ENCODE measurements around the gene KYNU. TPM values are rescaled to one million over a fixed set of nuclear protein-coding genes. Genes with fewer than 3 reads are reported as not detected.
"Not testable (repeated sequence)": the region's sequence is repeated elsewhere in the genome, so short reads cannot be mapped to it uniquely, and the experiment has no call there.

KYNU gene
- total RNA-seq, 1 experiment from 2014 or later = 55.7 TPM

DNA sequence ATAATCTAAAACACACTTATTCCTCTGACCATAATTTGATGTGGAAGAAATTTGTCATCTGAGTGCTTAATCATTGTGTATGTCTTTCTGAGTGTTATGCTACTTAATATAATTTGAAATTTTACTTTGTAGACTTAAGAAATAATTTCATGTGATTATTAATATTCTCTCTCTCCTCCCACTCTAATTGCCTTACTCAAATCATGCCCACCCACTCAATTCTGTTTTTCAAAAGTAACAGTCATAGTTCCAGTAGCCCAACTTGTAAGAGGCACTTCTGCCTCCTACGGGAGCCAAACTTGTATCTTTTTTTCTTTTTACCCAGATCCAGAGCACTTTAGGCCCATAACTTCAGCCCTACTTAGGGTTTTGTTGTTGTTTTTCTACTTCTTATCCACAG is 18.5 kb upstream of the KYNU start:
- intact Hi-C loops (cut with micrococcal nuclease; ENCODE audit: unreplicated experiment) = no loop called here
- Histone ChIP-seq H2AFZ (no peak overlapping the region), H3F3A (ENCODE audit: insufficient read depth, low read depth) (peaks cover 19% of the 10 kb centered on the region), H3K27ac (peak overlapping the region; percentile 87), H3K9me3 (ENCODE audit: insufficient read depth, low read depth) (peaks cover 10% of the 10 kb centered on the region), H3K9me2 (ENCODE audit: insufficient read depth) (no peaks in the 10 kb centered on the region), H3K79me2 (ENCODE audit: low read depth) (no peaks in the 10 kb centered on the region), H3K4me1 (replicated peaks; ENCODE audit: insufficient read depth) (peaks cover 40% of the 10 kb centered on the region), H3K27me3 (ENCODE audit: insufficient read depth, low read depth) (no peaks in the 10 kb centered on the region), H4K20me1 (ENCODE audit: insufficient read depth) (no peaks in the 10 kb centered on the region), H3K36me3 (ENCODE audit: low read depth) (no peaks in the 10 kb centered on the region), H3K4me3 (no peak overlapping the region), H3K4me2 (no peak overlapping the region)
- BruUV-seq (replicated peaks) = no TSS peak
- ChIA-PET POLR2A (ENCODE audit: unreplicated experiment) (interaction anchor here (0.6 kb wide), 1 partner anchor 14 kb away, joined by 3 read pairs; no protein-coding TSS in a partner anchor), CTCF (no interaction called here)
- TF ChIP-seq EZH2 (IDR thresholded peaks at IDR 0.05; ENCODE audit: low read depth) (no peak), CTCF (conservative IDR thresholded peaks at IDR 0.05) (no peak)
- DNase-seq = no peak

DNA sequence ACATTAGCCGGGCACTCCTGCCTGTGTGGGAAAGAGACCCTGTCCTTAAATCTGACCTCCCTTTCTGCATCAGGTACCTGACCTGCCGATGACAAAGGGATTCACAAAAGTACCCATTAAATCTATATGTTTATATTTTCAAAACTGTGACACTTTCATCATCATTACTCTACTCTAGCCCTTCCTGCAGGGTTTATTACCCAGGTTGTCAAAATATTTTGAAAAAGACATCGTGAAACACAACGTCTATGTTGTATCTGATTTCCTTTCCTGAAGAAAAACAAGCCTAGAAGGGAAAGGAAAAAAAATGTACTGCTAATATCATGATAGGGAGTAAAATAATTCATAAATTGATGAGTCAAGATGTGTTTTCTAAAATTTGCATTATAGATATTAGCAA is 15.2 kb upstream of the KYNU start:
- peaks cover 18% of the 10 kb centered on the region for H3F3A ChIP-seq (ENCODE audit: insufficient read depth, low read depth)
- H3K4me3 ChIP-seq = no peak overlapping the region
- ChIA-PET POLR2A (ENCODE audit: unreplicated experiment) (no interaction called here), CTCF (interaction anchor here (0.6 kb wide), 1 partner anchor 101 kb away, joined by 3 read pairs; no protein-coding TSS in a partner anchor)
- intact Hi-C loops (cut with micrococcal nuclease; ENCODE audit: unreplicated experiment) = no loop called here
- H3K4me2 ChIP-seq = no peak overlapping the region
- no peak for TF ChIP-seq EZH2 (IDR thresholded peaks at IDR 0.05; ENCODE audit: low read depth)
- H3K79me2 ChIP-seq (ENCODE audit: low read depth) = no peaks in the 10 kb centered on the region
- H2AFZ ChIP-seq = no peak overlapping the region
- peaks cover 43% of the 10 kb centered on the region for H3K4me1 ChIP-seq (replicated peaks; ENCODE audit: insufficient read depth)
- no TSS peak for BruUV-seq (replicated peaks)
- no peaks in the 10 kb centered on the region; the same call in 1 of the 2 replicates for H3K9me3 ChIP-seq (ENCODE audit: insufficient read depth, low read depth)
- DNase-seq = no peak
- H3K36me3 ChIP-seq (ENCODE audit: low read depth) = no peaks in the 10 kb centered on the region
- no peaks in the 10 kb centered on the region for H4K20me1 ChIP-seq (ENCODE audit: insufficient read depth)
- no peaks in the 10 kb centered on the region for H3K9me2 ChIP-seq (ENCODE audit: insufficient read depth)
- no peaks in the 10 kb centered on the region for H3K27me3 ChIP-seq (ENCODE audit: insufficient read depth, low read depth)
- no peak overlapping the region for H3K27ac ChIP-seq

DNA sequence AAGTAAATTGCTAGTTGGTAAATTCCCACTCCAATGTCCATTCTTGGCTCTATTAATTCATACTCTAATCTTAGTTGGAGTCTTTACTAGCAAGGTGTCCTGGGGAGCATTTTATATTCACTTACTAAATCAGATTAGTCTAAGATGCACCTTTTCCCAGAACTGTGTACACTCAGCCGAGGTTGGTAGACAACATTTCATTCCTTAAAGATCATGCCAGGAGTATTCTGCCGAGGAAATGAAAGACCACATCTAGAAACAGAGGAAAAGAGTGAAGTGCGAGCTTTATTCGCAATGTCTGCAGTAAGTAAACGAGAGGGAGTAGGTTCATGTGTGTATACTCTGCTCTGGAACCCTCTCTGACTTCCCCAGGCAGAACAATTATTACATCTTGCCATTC is 14.6 kb upstream of the KYNU start:
- TF ChIP-seq EZH2 (IDR thresholded peaks at IDR 0.05; ENCODE audit: low read depth) (no peak), CTCF (conservative IDR thresholded peaks at IDR 0.05) (no peak)
- Histone ChIP-seq H3K9me3 (ENCODE audit: insufficient read depth, low read depth) (no peaks in the 10 kb centered on the region; the same call in 1 of the 2 replicates), H3K4me2 (no peak overlapping the region), H3K79me2 (ENCODE audit: low read depth) (no peaks in the 10 kb centered on the region), H3F3A (ENCODE audit: insufficient read depth, low read depth) (peaks cover 16% of the 10 kb centered on the region), H3K4me1 (replicated peaks; ENCODE audit: insufficient read depth) (peaks cover 42% of the 10 kb centered on the region), H2AFZ (no peak overlapping the region), H3K36me3 (ENCODE audit: low read depth) (no peaks in the 10 kb centered on the region), H3K4me3 (no peak overlapping the region), H3K27ac (no peak overlapping the region), H3K9me2 (ENCODE audit: insufficient read depth) (no peaks in the 10 kb centered on the region), H3K27me3 (ENCODE audit: insufficient read depth, low read depth) (no peaks in the 10 kb centered on the region), H4K20me1 (ENCODE audit: insufficient read depth) (no peaks in the 10 kb centered on the region)
- ChIA-PET POLR2A (ENCODE audit: unreplicated experiment) (no interaction called here), CTCF (no interaction called here)
- DNase-seq = no peak
- intact Hi-C loops (cut with micrococcal nuclease; ENCODE audit: unreplicated experiment) = no loop called here
- BruUV-seq (replicated peaks) = no TSS peak

GRCh38 chr2:142863485-142863961 is 13.9 kb upstream of the KYNU start:
- POLR2A ChIA-PET (ENCODE audit: unreplicated experiment) = no interaction called here

GRCh38 chr2:142864605-142865004 is 12.9 kb upstream of the KYNU start:
- H3K36me3 ChIP-seq (ENCODE audit: low read depth); intact Hi-C loops (cut with micrococcal nuclease; ENCODE audit: unreplicated experiment); H2AFZ ChIP-seq; H3K79me2 ChIP-seq (ENCODE audit: low read depth); DNase-seq; H3K27ac ChIP-seq; H3K9me2 ChIP-seq (ENCODE audit: insufficient read depth); H3K4me3 ChIP-seq; H3K27me3 ChIP-seq (ENCODE audit: insufficient read depth, low read depth); CTCF ChIA-PET; H3K4me2 ChIP-seq; BruUV-seq (replicated peaks); POLR2A ChIA-PET (ENCODE audit: unreplicated experiment); H3F3A ChIP-seq (ENCODE audit: insufficient read depth, low read depth); H4K20me1 ChIP-seq (ENCODE audit: insufficient read depth): not testable (repeated sequence)
- peaks cover 30% of the 10 kb centered on the region for H3K4me1 ChIP-seq (replicated peaks; ENCODE audit: insufficient read depth)
- H3K9me3 ChIP-seq (ENCODE audit: insufficient read depth, low read depth) = peaks cover 10% of the 10 kb centered on the region; the same call in 1 of the 2 replicates

More at GRCh38 chr2:142863485-142863961, 13.9 kb upstream of the KYNU start:
- TF ChIP-seq EZH2 (IDR thresholded peaks at IDR 0.05; ENCODE audit: low read depth) (no peak), CTCF (conservative IDR thresholded peaks at IDR 0.05) (no peak)
- no peaks in the 10 kb centered on the region for H4K20me1 ChIP-seq (ENCODE audit: insufficient read depth)
- intact Hi-C loops (cut with micrococcal nuclease; ENCODE audit: unreplicated experiment) = no loop called here
- no peak for DNase-seq
- H3K4me3 ChIP-seq = no peak overlapping the region
- H3K9me3 ChIP-seq (ENCODE audit: insufficient read depth, low read depth) = peaks cover 1% of the 10 kb centered on the region; the same call in 1 of the 2 replicates
- no peak overlapping the region for H3K27ac ChIP-seq
- CTCF ChIA-PET = no interaction called here
- H3F3A ChIP-seq (ENCODE audit: insufficient read depth, low read depth) = peaks cover 10% of the 10 kb centered on the region
- no peaks in the 10 kb centered on the region for H3K9me2 ChIP-seq (ENCODE audit: insufficient read depth)
- H3K4me1 ChIP-seq (replicated peaks; ENCODE audit: insufficient read depth) = peaks cover 35% of the 10 kb centered on the region
- no peak overlapping the region for H3K4me2 ChIP-seq
- no peaks in the 10 kb centered on the region for H3K27me3 ChIP-seq (ENCODE audit: insufficient read depth, low read depth)
- no peaks in the 10 kb centered on the region for H3K79me2 ChIP-seq (ENCODE audit: low read depth)
- H2AFZ ChIP-seq = no peak overlapping the region
- no peaks in the 10 kb centered on the region for H3K36me3 ChIP-seq (ENCODE audit: low read depth)
- BruUV-seq (replicated peaks) = no TSS peak

All from PC-9 (cell line).